WTC11 (cell line): ENCODE results near the gene TTLL11. TPM values are rescaled to one million over a fixed set of nuclear protein-coding genes. Genes with fewer than 3 reads are reported as not detected.

Experiments
- ATAC-seq: fragments of 200-7000 bp; cut with Tn5 transposase; 2 replicates; pipeline ENCODE4 v1.10.0; 2021; ENCODE audit warnings: mild to moderate bottlenecking, moderate library complexity
- CTCF ChIA-PET: fragments of 300-600 bp; sonication (Branson Sonifier 250); formaldehyde crosslinking; loops from one replicate; lab custom pipeline; 2021; ENCODE audit warnings: antibody characterized with exemption; lab: Charles Lee
- POLR2A ChIA-PET: fragments of 350-600 bp; sonication (Branson Sonifier 250); formaldehyde crosslinking; loops from one replicate; lab custom pipeline; 2021; ENCODE audit warnings: antibody characterized with exemption; lab: Charles Lee
- DNase-seq: peaks from one replicate; pipeline ENCODE4 v3.0.0; 2021; ENCODE audit warnings: low spot score
- H3K27ac Mint-ChIP-seq: 2 replicates; pipeline ENCODE4 v1.8.0; 2021; ENCODE audit warnings: mixed read lengths
- H3K27me3 Mint-ChIP-seq: 2 replicates; pipeline ENCODE4 v1.8.0; 2021; ENCODE audit warnings: low read depth, mild to moderate bottlenecking, moderate library complexity, mixed read lengths
- H3K36me3 Mint-ChIP-seq: 2 replicates; pipeline ENCODE4 v1.8.0; 2021; ENCODE audit warnings: mixed read lengths
- H3K4me1 Mint-ChIP-seq: 2 replicates; pipeline ENCODE4 v1.8.0; 2022; ENCODE audit warnings: mixed read lengths
- H3K4me3 Mint-ChIP-seq: 2 replicates; pipeline ENCODE4 v1.8.0; 2021; ENCODE audit warnings: mild to moderate bottlenecking, moderate library complexity, mixed read lengths
- H3K9me3 Mint-ChIP-seq: 2 replicates; pipeline ENCODE4 v1.8.0; 2021; ENCODE audit warnings: mixed read lengths
- ATF3 ChIP-seq: sonication (generic); formaldehyde crosslinking; conservative IDR thresholded peaks from 2 replicates; pipeline ENCODE4 v1.8.1; 2022; ENCODE audit warnings: mild to moderate bottlenecking, missing genetic modification reagents
- ELF4 ChIP-seq: sonication (generic); formaldehyde crosslinking; IDR thresholded peaks from 2 replicates; pipeline ENCODE4 v1.8.1; 2022; ENCODE audit warnings: low read depth, mild to moderate bottlenecking, moderate library complexity, missing genetic modification reagents
- FOXP1 ChIP-seq: sonication (generic); formaldehyde crosslinking; IDR thresholded peaks from 2 replicates; pipeline ENCODE4 v1.8.0; 2022; ENCODE audit warnings: missing genetic modification reagents, mild to moderate bottlenecking, moderate library complexity, borderline replicate concordance
- KAT7 ChIP-seq: sonication (generic); formaldehyde crosslinking; IDR thresholded peaks from 2 replicates; pipeline ENCODE4 v1.8.1; 2023; ENCODE audit warnings: missing genetic modification reagents, mild to moderate bottlenecking, borderline replicate concordance
- OVOL2 ChIP-seq: fragments of 250-450 bp; sonication (Bioruptor Pico); IDR thresholded peaks from 2 replicates; pipeline ENCODE4 v1.9.0; 2021; ENCODE audit warnings: mild to moderate bottlenecking, borderline replicate concordance
- SMAD3 ChIP-seq: sonication (generic); formaldehyde crosslinking; IDR thresholded peaks from 2 replicates; pipeline ENCODE4 v1.8.0; 2022; ENCODE audit warnings: missing genetic modification reagents, mild to moderate bottlenecking, borderline replicate concordance
- SOX15 ChIP-seq: fragments of 250-450 bp; sonication (Bioruptor Pico); IDR thresholded peaks from 2 replicates; pipeline ENCODE4 v1.9.0; 2021; ENCODE audit warnings: mild to moderate bottlenecking
- ZNF671 ChIP-seq: fragments of 250-450 bp; sonication (Bioruptor Pico); IDR thresholded peaks from 2 replicates; pipeline ENCODE4 v1.8.0; 2021; ENCODE audit warnings: mild to moderate bottlenecking
- total RNA-seq: library from RNA; stranded (reverse); gene quantifications from 3 replicates; pipeline ENCODE4 v1.2.3, GENCODE V29; 2021
- TF ChIP-seq, protein P1 (sequence below): sonication (generic); formaldehyde crosslinking; IDR thresholded peaks from 2 replicates; pipeline ENCODE4 v1.8.1; 2023; ENCODE audit warnings: mild to moderate bottlenecking, missing genetic modification reagents, borderline replicate concordance
- TF ChIP-seq, protein P2 (sequence below): sonication (generic); formaldehyde crosslinking; IDR thresholded peaks from 2 replicates; pipeline ENCODE4 v1.8.1; 2022; ENCODE audit warnings: mild to moderate bottlenecking, moderate library complexity, missing genetic modification reagents
- TF ChIP-seq, protein P3 (sequence below): sonication (generic); formaldehyde crosslinking; IDR thresholded peaks from 2 replicates; pipeline ENCODE4 v1.8.0; 2022; ENCODE audit warnings: mild to moderate bottlenecking, missing genetic modification reagents
- TF ChIP-seq, protein P4 (sequence below): sonication (generic); formaldehyde crosslinking; IDR thresholded peaks from 2 replicates; pipeline ENCODE4 v1.8.0; 2022; ENCODE audit warnings: mild to moderate bottlenecking, missing genetic modification reagents
- TF ChIP-seq, protein P5 (sequence below): sonication (generic); formaldehyde crosslinking; conservative IDR thresholded peaks from 2 replicates; pipeline ENCODE4 v1.8.1; 2023; ENCODE audit warnings: mild to moderate bottlenecking, low read depth, missing genetic modification reagents, moderate library complexity
- TF ChIP-seq, protein P6 (sequence below): sonication (generic); formaldehyde crosslinking; IDR thresholded peaks from 2 replicates; pipeline ENCODE4 v1.8.0; 2022; ENCODE audit warnings: mild to moderate bottlenecking, missing genetic modification reagents

The TTLL11 gene
- total RNA-seq, 1 experiment from 2014 or later: 1.1 TPM

- no peak overlapping the region for H3K27ac Mint-ChIP-seq
- no peak for TF ChIP-seq SOX15 (CRISPR knock-in tag)
- no peak overlapping the region for H3K4me3 Mint-ChIP-seq
- CTCF ChIA-PET: interaction anchor here (0.6 to 1.1 kb wide), 5 partner anchors 83 to 282 kb away, joined by 3 to 5 read pairs (median 3); no protein-coding TSS in a partner anchor
- no peaks in the 10 kb centered on the region for H3K9me3 Mint-ChIP-seq
- POLR2A ChIA-PET: no interaction called here
- ATAC-seq (peak; percentile 62), DNase-seq (no peak)
- no peaks in the 10 kb centered on the region for H3K36me3 Mint-ChIP-seq
- H3K4me1 Mint-ChIP-seq: peaks cover 13% of the 10 kb centered on the region
- H3K27me3 Mint-ChIP-seq: no peaks in the 10 kb centered on the region
These were observed 265.7 kb downstream of the TTLL11 start for GRCh38 chr9:121827251-121827967.

DNA sequence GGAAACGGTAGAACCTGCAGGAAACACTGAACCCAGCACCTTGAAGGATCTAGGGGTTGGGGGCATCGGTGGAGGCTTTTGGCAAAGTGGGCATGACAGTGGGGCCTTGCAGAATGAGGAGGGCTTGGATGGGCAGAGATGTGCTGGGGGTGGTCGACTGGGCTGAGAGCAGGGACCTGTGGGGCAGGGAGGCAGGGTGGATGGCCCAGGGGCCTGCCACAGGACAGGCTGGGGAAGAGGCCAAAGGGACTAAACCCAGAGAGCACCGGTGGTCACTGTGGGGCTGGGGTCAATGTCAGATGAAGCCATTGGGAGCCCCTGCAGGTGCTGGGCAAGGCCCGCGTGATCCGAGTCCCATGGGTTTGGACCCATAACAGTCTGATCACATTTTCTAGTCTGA is 266.4 kb downstream of the TTLL11 start:
- no peak for TF ChIP-seq OVOL2
- TF ChIP-seq, protein P1, sequence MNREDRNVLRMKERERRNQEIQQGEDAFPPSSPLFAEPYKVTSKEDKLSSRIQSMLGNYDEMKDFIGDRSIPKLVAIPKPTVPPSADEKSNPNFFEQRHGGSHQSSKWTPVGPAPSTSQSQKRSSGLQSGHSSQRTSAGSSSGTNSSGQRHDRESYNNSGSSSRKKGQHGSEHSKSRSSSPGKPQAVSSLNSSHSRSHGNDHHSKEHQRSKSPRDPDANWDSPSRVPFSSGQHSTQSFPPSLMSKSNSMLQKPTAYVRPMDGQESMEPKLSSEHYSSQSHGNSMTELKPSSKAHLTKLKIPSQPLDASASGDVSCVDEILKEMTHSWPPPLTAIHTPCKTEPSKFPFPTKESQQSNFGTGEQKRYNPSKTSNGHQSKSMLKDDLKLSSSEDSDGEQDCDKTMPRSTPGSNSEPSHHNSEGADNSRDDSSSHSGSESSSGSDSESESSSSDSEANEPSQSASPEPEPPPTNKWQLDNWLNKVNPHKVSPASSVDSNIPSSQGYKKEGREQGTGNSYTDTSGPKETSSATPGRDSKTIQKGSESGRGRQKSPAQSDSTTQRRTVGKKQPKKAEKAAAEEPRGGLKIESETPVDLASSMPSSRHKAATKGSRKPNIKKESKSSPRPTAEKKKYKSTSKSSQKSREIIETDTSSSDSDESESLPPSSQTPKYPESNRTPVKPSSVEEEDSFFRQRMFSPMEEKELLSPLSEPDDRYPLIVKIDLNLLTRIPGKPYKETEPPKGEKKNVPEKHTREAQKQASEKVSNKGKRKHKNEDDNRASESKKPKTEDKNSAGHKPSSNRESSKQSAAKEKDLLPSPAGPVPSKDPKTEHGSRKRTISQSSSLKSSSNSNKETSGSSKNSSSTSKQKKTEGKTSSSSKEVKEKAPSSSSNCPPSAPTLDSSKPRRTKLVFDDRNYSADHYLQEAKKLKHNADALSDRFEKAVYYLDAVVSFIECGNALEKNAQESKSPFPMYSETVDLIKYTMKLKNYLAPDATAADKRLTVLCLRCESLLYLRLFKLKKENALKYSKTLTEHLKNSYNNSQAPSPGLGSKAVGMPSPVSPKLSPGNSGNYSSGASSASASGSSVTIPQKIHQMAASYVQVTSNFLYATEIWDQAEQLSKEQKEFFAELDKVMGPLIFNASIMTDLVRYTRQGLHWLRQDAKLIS (CRISPR knock-in tag): no peak
- TF ChIP-seq, protein P2, sequence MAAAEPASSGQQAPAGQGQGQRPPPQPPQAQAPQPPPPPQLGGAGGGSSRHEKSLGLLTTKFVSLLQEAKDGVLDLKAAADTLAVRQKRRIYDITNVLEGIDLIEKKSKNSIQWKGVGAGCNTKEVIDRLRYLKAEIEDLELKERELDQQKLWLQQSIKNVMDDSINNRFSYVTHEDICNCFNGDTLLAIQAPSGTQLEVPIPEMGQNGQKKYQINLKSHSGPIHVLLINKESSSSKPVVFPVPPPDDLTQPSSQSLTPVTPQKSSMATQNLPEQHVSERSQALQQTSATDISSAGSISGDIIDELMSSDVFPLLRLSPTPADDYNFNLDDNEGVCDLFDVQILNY (CRISPR knock-in tag): no peak
- TF ChIP-seq, protein P3, sequence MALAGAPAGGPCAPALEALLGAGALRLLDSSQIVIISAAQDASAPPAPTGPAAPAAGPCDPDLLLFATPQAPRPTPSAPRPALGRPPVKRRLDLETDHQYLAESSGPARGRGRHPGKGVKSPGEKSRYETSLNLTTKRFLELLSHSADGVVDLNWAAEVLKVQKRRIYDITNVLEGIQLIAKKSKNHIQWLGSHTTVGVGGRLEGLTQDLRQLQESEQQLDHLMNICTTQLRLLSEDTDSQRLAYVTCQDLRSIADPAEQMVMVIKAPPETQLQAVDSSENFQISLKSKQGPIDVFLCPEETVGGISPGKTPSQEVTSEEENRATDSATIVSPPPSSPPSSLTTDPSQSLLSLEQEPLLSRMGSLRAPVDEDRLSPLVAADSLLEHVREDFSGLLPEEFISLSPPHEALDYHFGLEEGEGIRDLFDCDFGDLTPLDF (CRISPR knock-in tag): no peak
- no peak for TF ChIP-seq KAT7
- TF ChIP-seq SMAD3: no peak
- TF ChIP-seq FOXP1: no peak
- TF ChIP-seq, protein P4, sequence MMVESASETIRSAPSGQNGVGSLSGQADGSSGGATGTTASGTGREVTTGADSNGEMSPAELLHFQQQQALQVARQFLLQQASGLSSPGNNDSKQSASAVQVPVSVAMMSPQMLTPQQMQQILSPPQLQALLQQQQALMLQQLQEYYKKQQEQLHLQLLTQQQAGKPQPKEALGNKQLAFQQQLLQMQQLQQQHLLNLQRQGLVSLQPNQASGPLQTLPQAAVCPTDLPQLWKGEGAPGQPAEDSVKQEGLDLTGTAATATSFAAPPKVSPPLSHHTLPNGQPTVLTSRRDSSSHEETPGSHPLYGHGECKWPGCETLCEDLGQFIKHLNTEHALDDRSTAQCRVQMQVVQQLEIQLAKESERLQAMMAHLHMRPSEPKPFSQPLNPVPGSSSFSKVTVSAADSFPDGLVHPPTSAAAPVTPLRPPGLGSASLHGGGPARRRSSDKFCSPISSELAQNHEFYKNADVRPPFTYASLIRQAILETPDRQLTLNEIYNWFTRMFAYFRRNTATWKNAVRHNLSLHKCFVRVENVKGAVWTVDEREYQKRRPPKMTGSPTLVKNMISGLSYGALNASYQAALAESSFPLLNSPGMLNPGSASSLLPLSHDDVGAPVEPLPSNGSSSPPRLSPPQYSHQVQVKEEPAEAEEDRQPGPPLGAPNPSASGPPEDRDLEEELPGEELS (CRISPR knock-in tag): no peak
- TF ChIP-seq, protein P5, sequence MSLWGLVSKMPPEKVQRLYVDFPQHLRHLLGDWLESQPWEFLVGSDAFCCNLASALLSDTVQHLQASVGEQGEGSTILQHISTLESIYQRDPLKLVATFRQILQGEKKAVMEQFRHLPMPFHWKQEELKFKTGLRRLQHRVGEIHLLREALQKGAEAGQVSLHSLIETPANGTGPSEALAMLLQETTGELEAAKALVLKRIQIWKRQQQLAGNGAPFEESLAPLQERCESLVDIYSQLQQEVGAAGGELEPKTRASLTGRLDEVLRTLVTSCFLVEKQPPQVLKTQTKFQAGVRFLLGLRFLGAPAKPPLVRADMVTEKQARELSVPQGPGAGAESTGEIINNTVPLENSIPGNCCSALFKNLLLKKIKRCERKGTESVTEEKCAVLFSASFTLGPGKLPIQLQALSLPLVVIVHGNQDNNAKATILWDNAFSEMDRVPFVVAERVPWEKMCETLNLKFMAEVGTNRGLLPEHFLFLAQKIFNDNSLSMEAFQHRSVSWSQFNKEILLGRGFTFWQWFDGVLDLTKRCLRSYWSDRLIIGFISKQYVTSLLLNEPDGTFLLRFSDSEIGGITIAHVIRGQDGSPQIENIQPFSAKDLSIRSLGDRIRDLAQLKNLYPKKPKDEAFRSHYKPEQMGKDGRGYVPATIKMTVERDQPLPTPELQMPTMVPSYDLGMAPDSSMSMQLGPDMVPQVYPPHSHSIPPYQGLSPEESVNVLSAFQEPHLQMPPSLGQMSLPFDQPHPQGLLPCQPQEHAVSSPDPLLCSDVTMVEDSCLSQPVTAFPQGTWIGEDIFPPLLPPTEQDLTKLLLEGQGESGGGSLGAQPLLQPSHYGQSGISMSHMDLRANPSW (CRISPR knock-in tag): no peak
- TF ChIP-seq ELF4 (CRISPR knock-in tag): no peak
- TF ChIP-seq ZNF671 (CRISPR knock-in tag): no peak
- TF ChIP-seq, protein P6, sequence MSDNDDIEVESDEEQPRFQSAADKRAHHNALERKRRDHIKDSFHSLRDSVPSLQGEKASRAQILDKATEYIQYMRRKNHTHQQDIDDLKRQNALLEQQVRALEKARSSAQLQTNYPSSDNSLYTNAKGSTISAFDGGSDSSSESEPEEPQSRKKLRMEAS (CRISPR knock-in tag): no peak
- TF ChIP-seq ATF3: no peak
- Mint-ChIP-seq H3K4me3 (no peak overlapping the region), H3K27ac (no peak overlapping the region), H3K36me3 (no peaks in the 10 kb centered on the region), H3K27me3 (no peaks in the 10 kb centered on the region), H3K4me1 (peaks cover 17% of the 10 kb centered on the region), H3K9me3 (no peaks in the 10 kb centered on the region)
- DNase-seq (no peak), ATAC-seq (no peak)
- ChIA-PET CTCF (interaction anchor here (1.1 kb wide), 1 partner anchor 140 kb away, joined by 4 read pairs; no protein-coding TSS in a partner anchor), POLR2A (no interaction called here)
